GM18526 (cell line): ENCODE data around the gene LMX1A.

Experiments used
- POLR2A ChIP-seq: IDR thresholded peaks from 3 replicates; pipeline ENCODE4 v1.6.1; 2011; ENCODE audit not compliant: insufficient read length; ENCODE audit errors: extremely low read depth

Gene LMX1A

DNA sequence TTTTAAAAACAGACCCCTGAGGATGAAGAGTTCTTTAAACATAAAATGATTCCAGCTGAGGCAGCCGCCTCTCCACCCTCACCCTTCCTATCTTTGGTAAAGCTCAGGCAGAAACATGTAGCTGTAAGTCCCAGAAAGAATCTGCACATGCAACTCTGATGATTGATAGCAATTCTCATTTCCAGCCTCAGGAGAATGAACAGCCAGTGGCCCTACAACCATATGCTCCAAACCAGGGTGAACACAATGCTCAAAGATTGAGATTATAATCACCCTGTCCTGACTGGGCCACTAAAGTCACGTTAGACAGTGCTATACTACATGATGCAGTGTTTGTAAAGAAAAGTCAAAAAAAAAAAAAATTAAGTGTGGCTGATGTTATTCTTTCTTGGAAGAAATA is 80.2 kb downstream of the LMX1A start:
- TF ChIP-seq POLR2A: no peak

- no peak for TF ChIP-seq POLR2A
These were observed 91.2 kb downstream of the LMX1A start for GRCh38 chr1:165265196-165265838.

DNA sequence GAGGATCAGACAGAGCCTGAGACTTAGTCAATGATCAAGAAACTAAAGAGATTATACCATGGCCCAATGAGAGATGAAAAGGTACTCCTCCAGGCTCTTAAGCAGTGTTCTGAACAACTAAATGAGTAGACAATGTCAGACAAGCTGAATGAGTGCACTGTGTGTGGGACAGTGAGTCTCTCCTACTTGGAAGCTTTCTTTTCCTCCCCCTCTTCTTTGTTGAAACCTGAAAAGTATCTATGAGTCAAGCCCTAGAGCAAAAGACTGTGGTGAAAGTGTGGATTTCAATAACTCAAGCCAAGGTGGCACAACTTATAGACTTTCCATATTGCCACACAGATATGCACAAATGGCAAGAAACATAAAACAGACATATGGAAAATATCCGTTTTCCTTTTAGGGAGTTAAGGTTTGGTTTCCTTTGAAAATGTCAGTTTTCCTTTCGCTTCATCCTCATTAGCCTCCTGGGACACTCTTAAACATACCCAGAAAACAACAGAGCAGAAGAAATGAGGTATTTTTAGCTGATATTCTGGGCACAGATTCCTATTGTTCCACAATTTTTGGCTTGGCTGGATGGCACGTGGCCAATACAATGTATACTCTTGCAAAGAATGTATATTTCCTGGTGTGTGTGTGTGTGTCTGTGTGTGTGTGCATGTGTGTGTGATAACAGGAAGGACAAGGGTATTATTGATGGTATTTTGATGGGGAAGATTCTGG is 96.6 kb downstream of the LMX1A start:
- TF ChIP-seq POLR2A: no peak

- TF ChIP-seq POLR2A: no peak
These were observed 97.3 kb downstream of the LMX1A start for GRCh38 chr1:165259236-165259635.

- no peak for TF ChIP-seq POLR2A
These were observed 98.5 kb downstream of the LMX1A start for GRCh38 chr1:165257969-165258459.

DNA sequence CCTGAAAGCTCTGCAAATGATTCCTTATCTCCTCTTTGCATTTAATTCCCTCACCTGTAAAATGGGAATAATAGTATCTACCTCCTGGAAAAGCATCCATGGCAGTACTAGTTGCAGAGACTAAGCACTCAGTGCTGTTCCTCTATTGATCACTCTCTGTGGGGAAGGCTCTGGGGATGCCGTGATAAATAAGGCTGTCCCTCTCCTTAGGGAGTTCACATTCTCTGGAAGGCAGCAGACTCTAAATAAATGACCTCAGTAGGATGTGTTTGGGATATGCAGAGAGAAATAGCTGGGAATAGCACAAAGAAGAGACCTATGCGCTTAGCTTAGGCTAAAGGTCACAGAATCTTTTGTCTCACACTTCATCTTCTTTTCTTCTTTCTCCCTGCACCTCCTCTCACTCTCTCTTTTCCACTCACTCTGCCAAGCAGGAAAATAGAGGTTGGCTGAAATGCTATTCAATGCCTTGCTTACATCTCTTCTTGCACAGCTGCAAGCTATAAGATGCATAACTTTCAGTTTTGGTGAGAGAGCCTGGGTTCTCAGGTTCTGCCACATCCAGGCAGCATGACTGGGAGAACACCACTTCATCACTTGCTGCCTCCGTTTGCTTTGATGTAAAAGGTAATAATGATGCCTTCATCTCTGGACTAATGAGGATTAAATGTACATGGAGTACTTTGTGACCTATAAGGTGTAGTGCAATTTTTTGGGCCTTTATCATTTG is 101.5 kb downstream of the LMX1A start:
- TF ChIP-seq POLR2A: no peak

- no peak for TF ChIP-seq POLR2A
These were observed 102.1 kb downstream of the LMX1A start for GRCh38 chr1:165254376-165254775.

DNA sequence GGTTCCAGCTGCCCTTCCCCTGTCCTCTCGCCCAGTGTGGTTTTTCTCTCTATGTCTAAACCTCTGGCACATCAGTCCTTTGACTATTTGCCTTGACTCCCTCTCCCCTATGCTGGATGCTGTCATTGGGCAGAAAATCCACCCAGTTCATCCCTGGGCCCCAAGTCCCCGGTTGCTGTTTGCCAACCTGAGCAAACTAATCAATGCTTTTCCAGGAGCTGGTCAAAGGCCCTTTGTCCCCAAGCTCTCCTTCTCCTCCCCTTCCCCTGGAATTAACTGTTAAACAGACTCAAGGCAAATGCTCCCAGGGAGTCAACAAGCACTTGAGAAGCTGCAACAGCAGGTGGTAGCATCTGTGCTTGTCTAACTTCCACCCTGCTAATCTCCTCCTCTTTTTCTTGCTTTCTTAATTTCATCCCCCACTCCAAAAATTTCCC is 102.7 kb downstream of the LMX1A start:
- no peak for TF ChIP-seq POLR2A

DNA sequence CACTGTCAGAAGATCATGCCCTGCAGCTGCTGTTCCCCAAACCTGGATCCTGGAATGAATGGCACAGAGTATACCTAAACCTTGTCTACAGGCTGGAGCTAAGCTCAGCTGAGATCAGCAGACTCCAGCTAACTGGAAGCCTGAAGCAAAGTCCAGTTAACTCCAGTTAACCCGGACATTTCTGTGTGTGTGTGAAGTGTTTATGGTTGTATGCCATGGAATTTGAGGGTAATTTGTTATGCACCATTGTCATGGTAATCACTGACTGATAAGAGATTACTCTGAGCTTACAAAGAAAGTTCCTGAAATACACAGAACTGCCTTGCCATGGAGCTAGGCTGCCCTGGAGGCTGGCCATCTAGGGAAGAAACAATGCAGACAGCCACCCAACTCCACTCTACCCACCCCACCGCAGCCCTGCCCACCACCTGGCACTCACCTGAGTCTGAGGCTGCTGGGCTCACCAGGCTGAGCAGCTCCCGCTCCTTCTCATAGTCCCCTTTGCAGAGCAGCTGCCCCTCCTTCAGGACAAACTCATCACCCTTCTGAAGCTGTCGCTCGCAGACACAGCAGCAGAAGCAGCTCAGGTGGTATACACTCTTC is 107.4 kb downstream of the LMX1A start:
- TF ChIP-seq POLR2A: no peak

- TF ChIP-seq POLR2A: no peak
These were observed 114.6 kb downstream of the LMX1A start for GRCh38 chr1:165241952-165242351.

- no peak for TF ChIP-seq POLR2A
These were observed 115.2 kb downstream of the LMX1A start for GRCh38 chr1:165241321-165241720.

GRCh38 chr1:165240492-165240891 is 116.0 kb downstream of the LMX1A start:
- no peak for TF ChIP-seq POLR2A

GRCh38 chr1:165239873-165240272 is 116.6 kb downstream of the LMX1A start:
- TF ChIP-seq POLR2A: no peak

GRCh38 chr1:165235777-165236291 is 120.7 kb downstream of the LMX1A start:
- TF ChIP-seq POLR2A: no peak

DNA sequence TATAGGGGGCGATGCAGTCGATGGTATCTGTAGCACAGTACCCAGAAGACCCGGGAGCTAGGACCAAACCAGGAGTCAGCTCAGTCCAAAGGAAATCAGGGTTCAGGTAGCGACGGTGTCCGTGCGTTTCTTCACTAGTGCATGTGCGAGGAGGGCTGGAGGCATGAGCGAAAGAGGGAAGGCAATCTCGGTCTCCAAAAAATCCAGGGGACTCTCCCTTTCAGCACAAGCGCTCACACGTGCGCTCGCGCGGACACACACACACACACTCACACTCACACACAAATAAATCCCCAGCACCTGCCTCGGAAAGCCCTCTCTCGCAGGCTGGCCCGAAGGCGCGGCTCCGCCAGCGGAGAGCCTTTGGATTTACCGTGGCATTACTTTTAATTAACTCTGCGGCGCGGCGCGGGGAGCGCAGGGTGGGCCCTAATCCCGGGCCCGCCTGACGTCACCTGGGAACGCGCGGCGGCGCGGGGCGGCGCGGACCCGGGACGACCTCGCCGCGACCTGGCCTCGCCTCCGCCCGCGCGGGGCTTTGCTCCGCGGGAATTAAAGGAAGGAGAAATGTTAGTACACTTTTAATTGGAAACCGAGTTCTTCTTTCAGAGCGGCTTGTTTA is 121.2 kb downstream of the LMX1A start:
- no peak for TF ChIP-seq POLR2A

DNA sequence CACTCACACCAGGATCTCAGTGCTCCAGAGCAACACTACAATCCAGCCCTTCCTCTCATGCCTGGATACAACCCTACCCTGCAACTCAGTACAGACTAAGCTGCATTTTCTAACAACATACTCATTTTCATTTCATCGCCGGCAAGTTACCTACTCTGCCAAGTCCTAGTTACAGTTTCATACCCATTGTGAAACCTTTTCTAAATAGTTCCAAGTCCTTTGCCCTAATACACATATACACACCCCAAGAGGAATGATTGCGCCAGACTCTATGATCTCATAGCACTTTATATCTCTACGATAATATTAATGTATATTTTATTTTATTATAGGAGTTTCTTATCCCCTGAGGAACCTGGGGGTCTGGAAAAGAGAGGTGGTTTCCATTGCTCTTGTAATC is 122.4 kb downstream of the LMX1A start:
- TF ChIP-seq POLR2A: no peak

GRCh38 chr1:165228676-165229075 is 127.8 kb downstream of the LMX1A start:
- TF ChIP-seq POLR2A: no peak
